Stomach smooth muscle (tissue), 2 donors: ENCODE data around the gene TCF7L1.

ENCODE experiments used
- H3K27ac ChIP-seq: one replicate; pipeline ENCODE4 v1.7.0; 2013; ENCODE audit warnings: mild to moderate bottlenecking, low read length, inconsistent platforms
- H3K27me3 ChIP-seq, 2 donors: one replicate each; pipeline ENCODE4 v1.7.0; 2013; ENCODE audit warnings: low read length in 2 of 2; ENCODE audit not compliant: insufficient read depth in 2 of 2, control insufficient read depth in 1 of 2
- H3K36me3 ChIP-seq, 2 donors: one replicate each; pipeline ENCODE4 v1.7.0; 2013; ENCODE audit warnings: low read length in 2 of 2; ENCODE audit not compliant: control insufficient read depth in 2 of 2, insufficient read depth in 2 of 2
- H3K4me1 ChIP-seq: one replicate; pipeline ENCODE4 v1.7.0; 2013; ENCODE audit warnings: low read length; ENCODE audit not compliant: control insufficient read depth, insufficient read depth
- H3K4me3 ChIP-seq, 2 donors: one replicate each; pipeline ENCODE4 v1.7.0; 2013; ENCODE audit warnings: low read length in 2 of 2
- H3K9ac ChIP-seq, 2 donors: one replicate each; pipeline ENCODE4 v1.7.0; 2013; ENCODE audit warnings: low read length in 2 of 2, mild to moderate bottlenecking in 1 of 2
- H3K9me3 ChIP-seq, 2 donors: one replicate each; pipeline ENCODE4 v1.7.0; 2013; ENCODE audit warnings: low read length in 2 of 2; ENCODE audit not compliant: control insufficient read depth in 2 of 2
- donor health status: healthy.
- donor health status: Pancreatic carcinoma.

The TCF7L1 gene

DNA sequence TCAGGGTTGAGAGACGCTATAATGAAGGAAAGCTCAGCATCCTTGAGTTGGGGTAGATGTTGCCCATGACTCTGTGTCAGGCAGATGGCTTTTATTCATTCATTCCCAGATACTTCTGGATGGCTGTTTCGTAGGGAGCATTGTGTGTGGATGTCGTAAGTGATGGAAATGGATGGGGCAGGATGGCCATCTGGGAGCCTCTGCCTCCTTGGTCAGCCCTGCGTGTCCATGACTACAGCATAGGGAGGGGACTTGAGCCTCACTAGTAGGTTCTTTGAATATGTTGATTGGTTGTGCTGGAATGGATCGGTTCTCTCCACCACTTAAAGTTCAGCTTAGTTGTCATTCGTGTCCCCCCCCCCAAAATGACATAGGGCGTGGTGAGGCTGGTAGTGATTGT, 149.7 kb downstream of the TCF7L1 start:
- Histone ChIP-seq H3K4me3 (no peak overlapping the region), H3K36me3 (peaks cover 9 to 17% of the 10 kb centered on the region in 2 donors), H3K27me3 (no peaks in the 10 kb centered on the region), H3K27ac (no peak overlapping the region), H3K9me3 (no peaks in the 10 kb centered on the region), H3K4me1 (peaks cover 23% of the 10 kb centered on the region), H3K9ac (no peak overlapping the region)

DNA sequence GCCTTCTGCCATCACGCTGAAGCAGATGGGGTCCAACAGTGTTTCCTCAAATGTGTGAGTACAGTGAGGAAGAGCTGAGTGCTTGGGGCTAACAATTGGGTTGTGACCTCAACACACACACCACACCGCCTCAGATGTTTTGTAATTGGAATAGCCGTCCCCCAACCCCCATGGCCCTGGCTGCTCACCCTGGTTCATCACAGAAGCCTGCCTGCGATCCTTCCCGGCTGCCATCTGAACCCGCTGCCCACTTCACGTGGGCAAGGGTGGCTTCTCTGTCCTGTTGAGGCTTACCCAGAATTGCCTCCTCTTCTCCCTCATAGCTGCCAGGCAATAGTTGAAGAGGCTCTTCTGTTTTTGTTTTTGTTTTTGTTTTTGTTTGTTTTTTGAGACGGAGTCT, 150.4 kb downstream of the TCF7L1 start:
- H3K27ac ChIP-seq, result no peak overlapping the region
- peaks cover 17% of the 10 kb centered on the region for H3K4me1 ChIP-seq
- peaks cover 9 to 20% of the 10 kb centered on the region in 2 donors for H3K36me3 ChIP-seq
- no peak overlapping the region for H3K4me3 ChIP-seq
- no peak overlapping the region for H3K9ac ChIP-seq
- no peaks in the 10 kb centered on the region for H3K9me3 ChIP-seq
- no peaks in the 10 kb centered on the region for H3K27me3 ChIP-seq

- Histone ChIP-seq H3K27me3 (no peaks in the 10 kb centered on the region), H3K4me1 (peaks cover 12% of the 10 kb centered on the region), H3K27ac (no peak overlapping the region), H3K36me3 (peaks cover 9 to 20% of the 10 kb centered on the region in 2 donors), H3K4me3 (no peak overlapping the region), H3K9ac (no peak overlapping the region), H3K9me3 (no peaks in the 10 kb centered on the region)
Measured at GRCh38 chr2:85286918-85287317, 153.7 kb downstream of the TCF7L1 start.

DNA sequence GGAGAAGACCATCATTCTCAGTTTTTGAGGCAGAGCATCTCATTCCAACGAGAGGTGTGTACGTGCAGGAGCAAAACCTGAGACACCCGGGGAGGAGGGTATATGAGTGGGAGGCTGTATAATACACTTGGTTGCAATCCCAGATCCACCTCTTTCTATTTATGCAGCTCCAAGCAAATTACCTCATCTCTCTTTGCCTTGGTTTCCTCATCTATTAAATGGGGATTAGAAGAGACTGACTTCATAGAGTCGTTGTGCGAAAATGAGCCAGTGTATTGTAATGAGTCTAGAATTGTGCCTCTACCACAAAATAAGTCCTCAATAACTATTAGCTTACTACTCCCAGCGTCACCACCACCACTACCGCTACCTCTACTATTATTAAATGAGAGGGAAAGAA, 154.5 kb downstream of the TCF7L1 start:
- no peaks in the 10 kb centered on the region for H3K27me3 ChIP-seq
- H3K27ac ChIP-seq, result no peak overlapping the region
- no peaks in the 10 kb centered on the region for H3K9me3 ChIP-seq
- no peak overlapping the region for H3K9ac ChIP-seq
- no peak overlapping the region for H3K4me3 ChIP-seq
- peaks cover 9 to 20% of the 10 kb centered on the region in 2 donors for H3K36me3 ChIP-seq
- H3K4me1 ChIP-seq, result peaks cover 6% of the 10 kb centered on the region

- Histone ChIP-seq H3K4me1 (peaks cover 6% of the 10 kb centered on the region), H3K27ac (no peak overlapping the region), H3K9ac (no peak overlapping the region), H3K27me3 (no peaks in the 10 kb centered on the region), H3K36me3 (peaks cover 12 to 20% of the 10 kb centered on the region in 2 donors), H3K9me3 (no peaks in the 10 kb centered on the region), H3K4me3 (no peak overlapping the region)
Measured at GRCh38 chr2:85288244-85288725, 155.1 kb downstream of the TCF7L1 start.

DNA sequence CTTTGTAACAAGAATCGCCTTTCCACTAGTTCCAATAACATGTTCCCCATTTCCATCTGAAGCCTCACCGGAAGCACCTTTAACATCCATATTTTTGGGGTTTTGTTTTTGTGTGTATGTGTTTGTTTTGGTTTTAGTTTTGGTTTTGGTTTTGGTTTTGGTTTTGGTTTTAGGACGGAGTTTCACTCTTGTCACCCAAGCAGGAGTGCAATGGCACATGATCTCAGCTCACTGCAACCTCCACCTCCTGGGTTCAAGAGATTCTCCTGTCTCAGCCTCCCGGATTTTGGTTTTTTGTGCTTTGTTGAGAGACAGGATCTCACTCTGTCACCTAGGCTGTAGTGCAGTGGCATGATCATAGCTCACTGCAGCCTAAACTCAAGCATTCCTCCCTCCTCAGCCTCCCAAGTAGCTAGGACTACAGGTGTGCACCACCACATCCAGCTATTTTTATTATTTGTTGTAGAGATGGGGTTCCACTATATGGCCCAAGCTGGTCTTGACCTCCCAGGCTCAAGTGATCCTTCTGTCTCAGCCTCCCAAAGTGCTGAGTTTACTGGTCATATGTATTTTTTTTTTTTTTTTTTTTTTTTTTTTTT, 158.3 kb downstream of the TCF7L1 start:
- Histone ChIP-seq H3K4me1 (no peaks in the 10 kb centered on the region), H3K9ac (no peak overlapping the region), H3K9me3 (no peaks in the 10 kb centered on the region), H3K4me3 (peak overlapping the region in 1 of 2 donors; percentile 15), H3K36me3 (peaks cover 3 to 14% of the 10 kb centered on the region in 2 donors), H3K27ac (no peak overlapping the region), H3K27me3 (no peaks in the 10 kb centered on the region)

DNA sequence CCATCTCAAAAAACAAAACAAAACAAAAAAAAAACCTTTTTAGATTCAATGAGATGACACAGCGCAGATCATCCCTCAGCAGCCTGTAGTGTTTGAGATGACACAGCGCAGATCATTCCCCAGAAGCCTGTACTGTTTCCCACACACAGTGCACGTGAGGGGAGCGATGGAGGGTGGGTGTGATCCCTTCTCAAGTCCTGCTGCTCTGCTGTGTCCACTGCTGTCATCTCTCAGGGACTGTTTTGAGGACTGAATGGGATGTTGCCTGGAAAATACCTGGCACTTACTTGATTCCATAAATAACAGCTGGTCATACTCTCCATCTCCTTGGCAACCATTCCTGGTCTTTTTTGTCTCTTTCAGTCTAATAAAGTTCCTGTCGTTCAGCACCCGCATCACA, 168.9 kb downstream of the TCF7L1 start:
- H3K4me3 ChIP-seq, result no peak overlapping the region
- H3K27ac ChIP-seq, result no peak overlapping the region
- H3K27me3 ChIP-seq, result no peaks in the 10 kb centered on the region
- H3K4me1 ChIP-seq, result peaks cover 6% of the 10 kb centered on the region
- peaks cover 21% of the 10 kb centered on the region in 2 donors for H3K36me3 ChIP-seq
- H3K9me3 ChIP-seq, result no peaks in the 10 kb centered on the region
- no peak overlapping the region for H3K9ac ChIP-seq

GRCh38 chr2:85303780-85304531, 170.8 kb downstream of the TCF7L1 start:
- Histone ChIP-seq H3K9me3 (no peaks in the 10 kb centered on the region), H3K9ac (no peak overlapping the region), H3K36me3 (peaks cover 29% of the 10 kb centered on the region in 2 donors), H3K27me3 (no peaks in the 10 kb centered on the region), H3K4me1 (peaks cover 10% of the 10 kb centered on the region), H3K4me3 (no peak overlapping the region), H3K27ac (no peak overlapping the region)

DNA sequence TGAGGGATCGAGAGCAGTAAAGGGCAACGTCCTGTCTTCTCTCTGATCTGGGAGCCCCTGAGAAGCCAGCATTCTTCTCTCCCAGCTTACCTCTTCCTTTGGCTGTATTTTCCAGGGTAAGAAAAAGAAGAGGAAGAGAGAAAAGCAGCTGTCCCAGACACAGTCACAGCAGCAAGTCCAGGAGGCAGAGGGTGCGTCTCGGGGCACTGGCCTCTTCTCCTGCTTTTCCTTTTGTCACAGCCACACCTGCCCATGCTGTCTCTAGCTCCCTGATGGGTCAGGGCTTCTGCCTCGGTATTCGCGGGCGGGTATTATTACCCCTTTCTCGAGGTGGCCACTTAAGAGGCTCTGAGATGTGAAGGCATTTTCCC, 174.3 kb downstream of the TCF7L1 start:
- peaks cover 29% of the 10 kb centered on the region in 2 donors for H3K36me3 ChIP-seq
- no peak overlapping the region for H3K27ac ChIP-seq
- H3K9me3 ChIP-seq, result no peaks in the 10 kb centered on the region
- no peak overlapping the region for H3K9ac ChIP-seq
- peaks cover 10% of the 10 kb centered on the region for H3K4me1 ChIP-seq
- no peak overlapping the region for H3K4me3 ChIP-seq
- no peaks in the 10 kb centered on the region for H3K27me3 ChIP-seq

DNA sequence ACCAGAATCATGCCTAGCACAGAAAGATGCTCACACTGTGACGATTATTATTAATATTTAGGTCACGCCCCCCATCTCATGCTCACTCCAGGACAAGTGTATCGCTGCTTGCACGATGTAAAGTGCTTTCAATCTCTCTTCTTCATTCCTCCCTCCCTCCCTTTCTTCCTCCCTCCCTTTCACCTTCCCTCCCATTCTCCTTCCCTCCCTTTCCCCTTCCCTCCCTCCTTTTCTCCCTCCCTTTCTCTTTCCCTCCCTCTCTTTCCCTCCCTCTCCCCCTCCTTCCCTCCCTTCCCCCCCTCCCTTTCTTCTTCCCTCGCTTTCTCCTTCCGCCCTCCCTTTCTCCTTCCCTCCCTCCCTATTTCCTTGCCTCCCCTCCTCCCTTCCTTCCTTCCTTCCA, 175.0 kb downstream of the TCF7L1 start:
- Histone ChIP-seq H3K27me3 (no peaks in the 10 kb centered on the region), H3K9ac (no peak overlapping the region), H3K4me1 (peaks cover 10% of the 10 kb centered on the region), H3K27ac (no peak overlapping the region), H3K4me3 (no peak overlapping the region), H3K9me3 (no peaks in the 10 kb centered on the region), H3K36me3 (peaks cover 29% of the 10 kb centered on the region in 2 donors)
